GM20000 (cell line): ENCODE results near the gene NTNG2.

Experiments used
- DNase-seq: peaks from one replicate; pipeline ENCODE4 v3.0.0; 2012; ENCODE audit warnings: low spot score
- CTCF ChIP-seq: IDR thresholded peaks from 2 replicates; pipeline ENCODE4 v1.5.1; 2012; ENCODE audit warnings: mild to moderate bottlenecking, control low read depth; ENCODE audit errors: extremely low read depth, missing control alignments

NTNG2 gene

GRCh38 chr9:132141344-132141947 lies 20.4 kb upstream of the NTNG2 start:
- DNase-seq, result no peak

GRCh38 chr9:132141948-132142594 lies 19.8 kb upstream of the NTNG2 start:
- TF ChIP-seq CTCF, result no peak
- no peak for DNase-seq

More at GRCh38 chr9:132141344-132141947, 20.4 kb upstream of the NTNG2 start:
- no peak for TF ChIP-seq CTCF

- TF ChIP-seq CTCF, result no peak
- no peak for DNase-seq
Observed at GRCh38 chr9:132142924-132143323, 18.9 kb upstream of the NTNG2 start.

GRCh38 chr9:132143359-132143758 lies 18.5 kb upstream of the NTNG2 start:
- no peak for TF ChIP-seq CTCF
- no peak for DNase-seq

GRCh38 chr9:132144708-132145365 lies 17.0 kb upstream of the NTNG2 start:
- TF ChIP-seq CTCF, result no peak
- DNase-seq, result no peak

GRCh38 chr9:132146039-132146438 lies 15.8 kb upstream of the NTNG2 start:
- no peak for DNase-seq
- TF ChIP-seq CTCF, result no peak

GRCh38 chr9:132146575-132146974 lies 15.3 kb upstream of the NTNG2 start:
- no peak for DNase-seq
- TF ChIP-seq CTCF, result no peak
